ENCODE data around the gene GRID1.
A peak's percentile ranks its signal among the peaks of the same experiment; 100 is the strongest.

GRID1 gene

DNA sequence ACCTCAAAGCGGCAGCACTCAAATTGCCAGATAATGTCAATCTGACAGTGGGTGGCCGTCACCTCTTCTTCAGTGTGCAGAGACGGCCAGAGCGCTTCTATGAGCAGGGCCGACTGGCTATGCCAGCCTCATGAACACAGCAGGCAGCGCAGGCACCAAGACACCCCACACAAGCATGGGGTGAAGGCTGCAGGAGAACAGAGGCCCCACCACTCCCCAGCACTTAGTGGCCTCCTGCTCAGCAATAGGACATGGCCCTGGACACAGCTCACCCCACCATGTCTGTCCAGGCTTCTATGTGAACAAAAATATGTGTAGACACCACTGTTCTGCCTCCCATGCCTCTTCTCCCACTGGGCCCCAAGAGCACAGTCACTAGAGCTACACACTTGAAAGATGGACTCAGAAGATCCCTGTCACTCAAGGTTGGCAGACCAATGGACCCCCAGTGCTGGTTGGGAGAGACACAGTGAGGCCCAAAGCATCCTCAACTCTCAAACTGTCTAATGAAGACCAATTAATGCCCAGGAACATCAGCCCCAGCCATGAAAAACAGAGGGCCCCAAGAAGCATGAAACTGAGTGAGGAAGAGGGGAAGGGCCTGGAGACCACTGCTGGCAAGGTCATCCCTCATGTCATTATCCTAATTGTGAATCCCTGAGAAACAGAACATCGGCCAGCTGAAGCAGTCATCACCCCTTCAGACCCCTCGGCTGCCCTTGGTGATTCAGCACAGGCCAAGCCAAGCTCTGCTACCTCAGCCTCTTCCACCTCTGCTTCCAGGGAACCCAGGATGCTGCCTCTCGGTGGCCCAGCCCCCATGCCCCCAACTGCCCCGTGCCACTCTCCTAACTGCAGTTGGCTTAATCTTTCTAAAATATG is 77.7 kb downstream of the GRID1 start:
- no peak for DNase-seq

DNA sequence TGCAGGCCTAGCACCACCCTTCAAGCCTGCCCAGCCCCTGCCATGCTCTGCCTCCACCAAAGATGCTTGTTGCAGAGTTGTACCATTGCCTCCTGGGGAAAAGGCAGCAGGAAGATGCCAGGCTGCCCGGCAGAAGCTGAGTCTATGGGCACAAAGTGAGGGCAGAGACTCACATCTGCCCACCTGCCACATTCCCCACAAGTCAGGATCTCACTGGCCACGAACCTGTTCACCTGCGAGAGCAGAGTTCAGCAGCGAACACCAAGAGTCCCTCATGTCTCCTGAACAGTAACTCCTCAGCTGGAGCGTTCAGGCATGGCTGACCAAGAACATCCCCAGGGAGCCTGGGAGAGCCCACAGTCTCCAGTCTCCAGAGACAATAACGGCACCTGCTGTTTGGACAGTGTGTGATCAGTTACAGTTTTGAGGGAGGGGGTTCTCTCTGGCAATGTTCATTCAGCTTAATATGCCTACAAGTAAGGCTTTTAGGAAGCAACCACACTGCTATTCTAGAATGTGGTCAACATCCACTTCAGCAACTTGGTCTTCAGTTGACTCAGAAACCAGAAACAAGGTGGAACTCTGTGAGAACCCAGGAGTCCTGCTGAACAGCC is 78.5 kb downstream of the GRID1 start:
- peak; percentile 5 for DNase-seq

DNA sequence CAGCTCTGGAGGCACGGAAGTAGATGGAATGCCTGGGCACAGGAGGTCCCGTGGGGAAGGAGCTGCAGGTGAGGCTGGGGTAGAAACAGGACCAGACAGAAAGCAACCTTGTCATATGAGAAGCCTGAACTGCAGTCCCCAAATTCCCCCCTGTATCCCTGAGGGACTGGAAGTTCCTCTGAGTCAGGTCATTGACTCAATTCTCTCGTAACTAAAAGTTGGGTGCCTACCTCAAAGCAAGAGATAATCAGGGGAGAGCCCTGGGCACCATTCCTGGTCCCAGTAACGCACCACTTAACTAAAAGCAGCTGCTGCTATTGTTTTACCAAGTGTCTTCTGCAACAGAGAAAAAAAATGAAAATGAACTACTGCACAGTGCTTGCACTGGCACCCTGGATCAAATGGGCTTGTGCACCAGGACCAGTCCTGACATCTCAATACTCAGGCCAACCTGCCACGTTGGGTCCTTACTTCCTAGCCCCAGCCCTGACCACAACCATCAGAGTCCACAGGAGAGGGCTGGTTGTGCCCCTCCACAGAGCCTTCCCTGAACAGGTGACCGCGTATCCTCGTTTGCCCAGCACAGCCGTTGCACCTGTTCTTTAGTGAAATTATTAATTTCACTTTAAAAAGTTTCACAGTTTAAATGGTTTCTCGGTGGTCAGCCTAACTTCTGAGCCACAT is 79.3 kb downstream of the GRID1 start:
- no peak for DNase-seq

DNA sequence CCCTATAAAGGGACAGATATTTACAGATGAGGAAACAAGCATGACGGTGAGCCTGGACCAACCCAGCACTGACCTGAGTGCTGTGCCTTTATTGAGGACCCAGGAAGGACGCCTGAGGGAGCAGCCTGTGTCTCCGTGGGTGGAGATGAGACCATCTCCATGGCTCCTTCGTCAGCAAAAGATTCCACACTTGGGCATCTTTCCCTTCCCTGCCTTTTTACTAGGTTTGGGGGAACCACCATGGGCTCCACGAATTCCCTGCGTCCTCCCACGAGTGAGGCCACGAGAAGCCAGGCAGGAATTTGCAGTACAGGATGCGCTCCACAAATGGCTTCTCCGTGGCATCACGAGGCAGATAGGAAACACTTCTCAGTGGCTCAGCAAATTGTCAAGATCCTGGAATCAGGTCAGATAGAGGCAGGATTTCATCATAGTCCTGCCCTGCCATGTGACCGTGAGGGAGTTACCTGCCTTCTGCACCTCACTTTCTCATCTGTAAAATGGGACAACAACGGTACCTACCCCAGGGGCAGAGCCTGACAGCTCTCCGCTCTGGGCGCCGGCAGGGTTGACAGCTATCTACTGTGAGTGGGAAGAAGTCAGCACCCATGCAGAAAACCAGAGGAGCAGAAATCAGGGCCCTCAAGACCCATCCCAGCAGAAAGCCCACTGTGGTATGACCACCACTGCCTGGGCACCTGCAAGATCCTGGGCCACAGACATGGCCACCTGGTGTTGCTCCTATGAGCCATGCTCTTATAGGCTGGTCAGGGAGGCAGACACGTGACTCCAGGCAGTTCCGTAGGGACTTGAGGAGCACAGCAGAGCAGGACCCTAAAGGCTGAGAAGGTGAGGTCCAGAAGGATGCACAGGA is 80.1 kb downstream of the GRID1 start:
- DNase-seq = no peak

DNA sequence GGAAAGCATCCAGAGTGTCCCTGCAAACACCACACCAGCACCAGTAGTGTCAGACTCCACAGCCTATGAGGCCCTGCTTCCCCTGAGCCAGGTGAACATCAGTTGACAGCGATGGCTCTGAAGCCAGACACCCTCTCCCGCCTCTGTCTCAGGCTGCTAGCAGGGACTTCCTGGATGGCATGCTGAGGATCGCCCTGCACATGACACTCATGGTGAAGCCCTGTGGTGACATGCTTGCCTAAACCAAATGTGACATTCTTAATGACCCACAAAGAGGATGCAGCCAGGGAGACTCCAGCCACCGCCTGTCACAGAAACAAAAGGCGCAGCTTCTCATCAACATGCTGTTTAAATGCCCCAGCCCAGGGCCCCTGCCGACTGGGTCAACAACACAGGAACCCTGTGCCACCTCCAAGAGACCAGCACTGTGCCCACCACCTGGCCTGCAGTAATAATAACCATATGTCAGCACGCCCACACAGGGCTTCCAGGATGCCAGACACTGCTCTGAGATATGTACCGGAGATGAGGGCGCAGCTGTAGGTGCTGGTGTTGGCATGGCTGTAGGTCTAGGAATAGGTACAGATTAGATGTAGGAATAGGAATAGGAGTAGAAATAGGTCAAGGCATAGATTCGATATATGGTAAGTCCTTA is 81.3 kb downstream of the GRID1 start:
- no peak for DNase-seq

DNA sequence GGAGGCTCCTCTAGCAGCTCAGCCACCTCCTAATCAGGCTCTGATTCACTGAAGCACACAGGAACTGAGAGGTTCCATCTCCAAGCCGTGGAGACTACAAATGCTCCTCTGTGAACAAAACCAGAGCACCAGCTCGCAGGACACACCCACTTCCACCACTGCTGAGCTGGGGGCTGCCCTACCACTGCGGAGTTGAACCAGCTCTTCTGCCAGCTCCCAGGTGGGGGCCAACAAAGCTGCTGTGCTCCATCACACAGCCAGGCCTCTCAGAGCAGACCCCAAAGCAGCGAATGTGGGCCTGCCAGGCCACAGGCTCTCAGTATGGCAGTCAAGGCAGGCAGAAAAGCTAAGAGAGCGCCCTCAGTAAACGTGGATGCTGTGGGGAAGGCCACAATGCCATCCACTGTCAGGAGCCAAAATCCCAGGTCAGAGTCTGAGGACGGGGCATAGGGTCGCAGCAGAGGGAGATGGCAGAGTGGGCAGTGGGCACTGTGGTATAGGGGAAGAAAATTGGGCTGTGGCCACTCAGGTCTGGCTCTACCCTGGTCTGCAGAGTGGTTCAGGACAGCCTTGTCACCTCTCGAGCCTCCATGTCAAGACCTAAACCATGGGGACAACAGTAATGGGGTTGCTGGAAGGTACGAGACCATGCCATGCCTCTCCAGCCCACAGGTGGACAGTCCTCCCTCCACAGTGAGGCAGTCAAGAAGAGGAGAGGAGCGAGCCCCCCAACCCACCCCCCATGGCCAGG is 82.1 kb downstream of the GRID1 start:
- DNase-seq = no peak

DNA sequence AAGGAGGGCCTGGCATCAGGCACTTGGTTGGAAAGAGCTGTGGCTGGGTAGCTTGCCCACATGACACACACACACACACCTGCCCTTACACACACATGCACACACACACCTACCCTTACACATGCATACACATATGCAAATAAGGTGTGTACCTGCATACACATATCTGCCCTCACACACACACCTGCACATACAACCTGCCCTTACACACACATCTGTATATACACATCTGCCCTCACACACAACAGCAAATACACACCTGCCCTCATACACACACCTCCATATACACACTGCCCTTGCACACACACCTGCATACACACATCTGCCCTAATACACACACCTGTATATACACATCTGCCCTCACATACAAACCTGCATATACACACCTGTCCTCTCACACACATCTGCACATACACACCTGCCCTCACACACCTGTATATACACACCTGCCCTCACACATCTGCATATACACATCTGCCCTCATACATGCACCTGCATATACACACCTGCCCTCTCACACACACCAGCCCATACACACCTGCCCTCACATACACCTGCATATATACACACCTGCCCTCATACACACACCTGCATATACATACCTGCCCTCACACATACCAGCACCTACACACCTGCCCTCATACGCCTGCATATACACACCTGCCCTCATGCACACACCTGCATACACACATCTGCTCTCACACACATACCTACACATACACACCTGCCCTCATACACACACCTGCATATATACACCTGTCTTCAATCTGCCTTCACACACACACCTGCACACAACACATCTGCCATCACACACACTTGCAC is 82.9 kb downstream of the GRID1 start:
- DNase-seq = no peak

DNA sequence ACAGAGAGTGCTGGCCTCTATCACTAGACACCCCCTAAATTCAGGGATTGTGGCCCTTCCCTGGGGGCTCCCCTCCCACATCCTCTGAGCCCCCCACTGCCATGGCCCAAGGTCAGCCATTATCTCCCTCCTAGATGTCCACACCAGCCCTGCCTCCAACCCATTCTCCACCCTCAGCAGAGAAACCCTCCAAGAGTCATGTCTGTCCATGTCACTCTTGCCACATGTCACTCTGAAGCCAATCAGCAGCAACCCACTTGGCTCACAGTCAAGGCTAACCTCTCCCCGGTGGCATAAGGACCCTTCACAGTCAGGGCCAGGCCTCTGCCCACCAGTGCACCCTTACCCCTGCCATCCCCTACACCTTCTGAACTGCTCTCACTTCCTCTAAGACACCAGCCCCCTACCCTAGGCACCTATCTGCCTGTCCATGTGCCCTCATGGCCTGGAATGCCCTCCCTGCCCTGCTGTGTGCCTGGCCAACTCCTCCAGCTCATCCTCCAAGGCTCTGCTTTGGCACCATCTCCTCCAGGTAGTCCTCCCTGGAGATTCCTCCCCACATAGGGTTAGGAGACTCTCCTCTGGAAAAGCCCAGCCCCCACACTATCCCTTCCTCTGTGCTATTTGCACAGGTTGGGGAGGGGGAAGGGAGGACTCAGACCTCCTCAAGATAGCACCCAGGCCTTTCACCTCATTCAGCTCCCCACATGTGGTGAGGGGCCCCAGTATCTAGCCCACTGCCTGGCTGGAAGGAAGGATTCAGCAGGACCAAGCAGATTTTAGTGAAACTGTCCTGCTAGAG is 83.7 kb downstream of the GRID1 start:
- DNase-seq = no peak

DNA sequence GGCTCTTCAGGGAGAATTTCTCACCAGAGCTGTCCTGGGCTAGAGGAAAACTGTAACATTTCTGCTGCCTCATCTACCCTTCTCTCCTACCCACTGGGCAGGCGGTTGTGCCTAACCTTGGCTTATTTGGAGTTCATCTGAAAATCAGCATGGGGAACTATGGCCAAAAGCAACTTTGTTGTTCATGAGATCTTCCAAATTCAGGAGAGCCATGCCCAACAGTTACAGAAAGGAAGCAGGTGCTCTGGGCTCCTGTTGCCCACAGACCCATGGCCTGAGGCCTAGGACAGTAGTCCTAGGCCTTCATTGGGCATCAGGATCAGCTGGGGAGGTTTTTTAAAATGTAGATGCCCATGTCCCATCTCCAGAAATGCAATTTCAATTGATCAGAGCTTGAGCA is 85.2 kb downstream of the GRID1 start:
- no peak for DNase-seq

DNA sequence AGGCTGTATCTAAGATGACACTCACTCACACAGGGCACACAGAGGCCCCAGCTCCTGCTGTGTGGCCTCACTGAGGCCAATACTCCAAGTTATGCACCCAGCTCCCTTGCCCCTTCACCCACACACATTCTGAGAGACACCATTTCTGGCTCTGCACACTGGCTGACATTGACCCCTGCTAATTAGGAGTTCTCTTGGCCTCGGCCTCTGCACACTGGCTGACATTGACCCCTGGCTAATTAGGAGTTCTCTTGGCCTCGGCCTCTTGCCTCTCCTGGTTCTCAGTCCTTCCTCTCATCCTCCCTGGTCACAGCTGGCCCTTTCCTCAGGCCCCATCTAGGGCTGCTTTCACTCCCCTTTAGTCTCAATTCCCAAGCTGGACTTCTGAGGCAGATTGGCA is 97.3 kb downstream of the GRID1 start:
- DNase-seq = no peak

DNA sequence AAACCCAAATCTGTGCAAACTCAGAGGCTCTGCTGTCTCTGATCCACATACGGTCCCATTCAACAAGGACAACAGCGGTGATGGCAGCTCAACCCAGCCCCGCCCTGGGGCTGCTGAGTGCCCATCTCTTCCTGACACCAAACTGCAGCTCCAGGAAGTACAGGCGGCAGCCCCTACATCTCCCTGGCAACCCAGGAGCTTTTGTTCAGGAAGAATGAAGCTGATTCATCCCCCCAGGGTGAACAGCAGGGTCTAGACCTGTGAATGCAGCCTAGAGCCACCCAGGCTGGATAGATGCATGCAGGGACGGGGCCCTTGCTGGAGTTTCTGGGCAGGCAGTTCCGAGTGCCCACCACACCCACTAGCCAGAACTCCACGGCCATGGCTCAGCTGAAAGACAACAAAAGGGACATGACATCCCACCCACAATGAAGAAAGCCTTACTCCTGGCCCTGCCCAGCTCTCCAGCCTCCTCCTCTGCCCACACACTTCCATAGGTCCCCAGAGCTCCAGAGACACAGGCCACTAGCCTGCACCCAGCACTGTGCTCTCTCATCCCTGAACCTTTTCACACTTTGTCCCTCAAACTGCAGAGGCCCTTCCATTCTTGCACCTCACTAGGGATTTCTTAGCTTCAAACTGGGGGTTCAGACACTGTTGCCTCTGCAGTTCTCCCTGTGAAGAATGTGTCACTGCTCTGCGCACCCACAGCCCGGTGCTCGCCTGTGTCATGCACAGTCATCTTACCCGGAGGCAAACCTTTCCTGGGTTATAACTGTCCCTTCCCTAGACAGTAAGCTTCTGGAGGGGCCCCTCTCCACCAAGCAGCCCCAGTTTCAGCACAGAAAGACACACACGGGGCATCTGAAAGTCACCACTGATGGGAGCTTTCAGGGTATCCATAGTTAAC is 99.1 kb downstream of the GRID1 start:
- DNase-seq = no peak

DNA sequence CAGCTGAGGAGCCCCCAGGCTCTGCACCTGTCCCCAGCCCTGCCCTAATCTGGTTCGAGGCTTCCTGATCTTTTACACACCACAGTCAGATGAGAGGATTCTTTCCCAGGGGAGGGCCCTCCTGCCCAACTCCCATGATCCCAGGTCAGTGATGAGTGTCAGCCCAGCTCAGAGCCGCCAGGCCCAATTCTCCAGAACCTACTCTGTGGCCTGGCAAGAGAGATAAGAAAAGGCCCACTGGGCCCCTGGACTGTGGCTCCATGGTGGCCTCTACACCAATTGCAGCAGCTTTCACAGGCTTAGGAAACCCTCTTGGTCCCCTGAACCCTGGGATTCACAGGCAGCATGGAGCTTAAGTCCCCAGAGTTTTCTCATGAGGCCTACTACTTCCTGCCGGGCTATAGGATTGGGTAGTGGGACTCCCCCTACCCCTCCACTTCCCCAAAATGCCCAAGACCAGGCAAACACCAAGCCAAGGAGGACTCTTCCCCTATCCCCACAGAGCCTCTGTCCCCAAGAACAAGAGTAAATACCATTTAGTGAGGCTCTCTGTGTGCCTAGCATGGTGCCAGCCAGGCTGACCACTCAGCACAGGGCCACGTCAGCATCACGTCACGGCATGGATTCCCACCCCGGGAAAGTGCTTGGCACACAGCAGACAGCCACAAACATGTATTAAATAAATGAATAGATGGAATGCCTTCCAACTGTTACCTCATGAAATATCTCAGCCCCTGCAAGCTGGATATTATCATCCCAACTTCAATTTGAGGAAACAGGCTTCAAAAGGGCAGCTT is 100.0 kb downstream of the GRID1 start:
- no peak for DNase-seq

DNA sequence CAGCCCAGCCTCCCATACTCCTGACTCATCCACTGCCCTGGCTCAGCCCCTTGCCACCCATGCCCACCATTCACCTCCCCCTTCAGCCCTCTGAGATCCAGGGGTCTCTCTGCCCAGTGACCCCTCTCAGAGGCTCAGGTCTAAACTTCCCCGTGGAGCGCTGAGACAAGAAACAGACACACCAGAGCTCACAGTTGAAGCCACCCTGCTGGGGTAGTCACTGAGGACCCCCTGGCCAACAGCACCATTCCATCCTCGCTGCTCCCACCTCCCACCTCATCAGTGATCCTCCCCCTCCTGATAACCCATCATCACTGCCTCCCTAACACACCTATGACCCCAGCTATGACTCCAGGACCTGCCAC is 100.7 kb downstream of the GRID1 start:
- DNase-seq = no peak

DNA sequence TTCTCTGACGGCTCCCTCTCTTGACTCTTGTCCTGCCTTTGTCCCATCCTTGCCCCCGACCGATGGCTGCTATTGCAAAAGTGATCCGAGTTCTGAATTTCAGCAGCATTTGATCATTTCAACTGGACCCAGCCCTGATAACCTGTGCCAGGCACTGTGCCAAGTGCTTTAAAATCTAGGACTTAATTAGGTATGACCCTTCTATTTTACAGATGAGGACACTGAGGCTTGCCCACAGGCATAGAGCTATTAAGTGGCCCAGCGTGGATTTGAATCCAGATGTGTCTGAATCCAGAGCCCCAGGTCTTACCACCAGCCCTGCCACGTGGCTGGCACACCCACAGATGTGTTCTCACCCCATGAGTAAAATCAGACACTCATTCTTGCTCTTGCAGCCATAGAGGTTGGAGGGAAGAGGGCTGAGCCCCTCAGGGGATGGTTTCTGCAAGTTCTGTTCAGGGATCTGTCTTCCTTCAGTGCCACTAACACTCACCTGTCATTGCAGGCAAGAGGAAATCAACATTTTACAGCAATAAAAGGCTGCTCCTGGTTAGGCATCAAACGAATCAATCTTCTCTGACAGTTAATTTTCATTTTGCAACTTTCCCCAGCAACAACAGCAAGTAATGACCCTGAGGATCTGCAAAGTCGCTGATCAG is 101.2 kb downstream of the GRID1 start:
- DNase-seq = no peak

DNA sequence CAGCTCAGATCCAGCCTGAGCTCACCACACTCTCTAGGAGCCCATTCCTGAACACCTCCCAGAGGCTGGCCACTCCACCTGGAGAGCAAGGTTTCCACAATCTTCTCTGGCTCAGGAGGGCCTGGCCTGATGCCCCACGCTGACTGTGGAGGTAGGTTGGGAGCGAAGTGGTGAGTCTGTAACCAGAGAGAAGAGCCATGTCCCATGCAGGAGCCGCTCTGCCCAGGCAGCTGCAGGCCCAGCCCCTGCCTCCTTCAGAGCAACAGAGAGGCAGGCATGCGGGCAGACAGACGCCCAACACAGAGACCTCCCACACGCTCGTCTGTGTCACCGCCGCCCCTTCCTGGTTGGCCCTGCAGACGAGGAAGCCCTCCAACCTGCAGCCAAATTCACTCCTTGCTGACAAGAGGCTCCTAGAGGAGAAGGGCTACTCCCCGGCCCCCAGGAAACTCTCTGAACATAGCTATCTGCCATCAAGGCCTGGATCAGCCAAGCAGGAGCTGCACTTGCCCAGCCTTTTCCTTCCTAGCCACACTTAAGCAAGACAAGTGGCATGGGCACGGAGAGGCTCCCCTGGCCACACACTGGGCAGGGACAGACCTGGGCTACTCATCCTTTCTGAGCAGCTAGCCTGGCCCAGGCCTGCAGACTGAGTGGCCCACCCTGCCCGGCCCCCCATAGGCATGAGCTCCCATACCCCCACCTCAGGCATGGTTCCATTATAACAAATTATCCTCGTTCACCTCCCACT is 101.9 kb downstream of the GRID1 start:
- no peak for DNase-seq

DNA sequence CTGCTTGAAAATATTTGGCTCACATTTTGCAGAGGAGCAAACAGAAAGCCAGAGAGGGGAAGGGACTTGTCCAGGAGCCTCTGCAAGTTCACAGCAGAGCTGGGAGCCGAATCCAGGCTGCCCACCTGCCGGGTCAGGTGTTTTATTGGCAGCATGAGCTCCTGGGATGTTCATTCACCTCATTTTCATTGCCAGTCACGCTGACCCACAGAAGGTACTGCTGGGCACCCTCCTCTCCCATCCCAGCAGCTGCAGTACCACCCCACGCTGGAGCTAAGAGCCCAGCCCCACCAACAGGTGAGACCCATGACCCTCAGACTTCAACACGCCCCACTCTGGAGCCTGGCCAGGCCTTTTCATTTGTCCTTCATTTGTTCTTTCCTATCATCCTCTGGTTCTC is 102.7 kb downstream of the GRID1 start:
- DNase-seq = no peak

DNA sequence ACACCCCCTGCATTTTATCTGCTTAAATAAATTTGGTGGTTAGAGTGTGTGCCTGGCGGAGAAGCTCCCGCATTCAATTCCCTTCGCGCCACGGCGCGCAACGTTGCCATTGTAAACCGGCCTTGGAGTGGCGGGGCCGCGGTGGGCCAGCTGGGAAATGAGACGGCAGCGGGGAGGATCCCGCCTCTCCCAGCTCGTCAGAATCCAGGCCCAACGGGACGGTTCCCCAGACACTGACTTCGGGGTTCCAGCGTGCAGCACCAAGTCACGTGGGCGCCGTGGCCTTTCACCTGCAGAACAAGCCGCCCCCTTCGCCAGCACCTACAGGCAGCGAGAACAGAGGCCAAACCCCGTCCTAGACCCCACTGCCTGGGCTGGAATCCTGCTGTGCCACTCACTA is 103.4 kb downstream of the GRID1 start:
- DNase-seq = no peak

All from DMS79 (cell line).